GM12875 (cell line): Measurements from ENCODE around the gene ZIC2.
"Not testable (repeated sequence)": the region's sequence is repeated elsewhere in the genome, so short reads cannot be mapped to it uniquely, and the experiment has no call there.

Source experiments
- H3K4me3 ChIP-seq: one replicate; pipeline ENCODE4 v1.5.1; 2011; ENCODE audit warnings: low read depth, low read length, control low read depth
- TF ChIP-seq, protein P1 (sequence below): IDR thresholded peaks from 2 replicates; pipeline ENCODE4 v1.5.1; 2011; ENCODE audit warnings: low read depth, mild to moderate bottlenecking, control low read depth, inconsistent platforms, low read length, moderate library complexity, borderline replicate concordance; ENCODE audit not compliant: insufficient read depth

The ZIC2 gene

DNA sequence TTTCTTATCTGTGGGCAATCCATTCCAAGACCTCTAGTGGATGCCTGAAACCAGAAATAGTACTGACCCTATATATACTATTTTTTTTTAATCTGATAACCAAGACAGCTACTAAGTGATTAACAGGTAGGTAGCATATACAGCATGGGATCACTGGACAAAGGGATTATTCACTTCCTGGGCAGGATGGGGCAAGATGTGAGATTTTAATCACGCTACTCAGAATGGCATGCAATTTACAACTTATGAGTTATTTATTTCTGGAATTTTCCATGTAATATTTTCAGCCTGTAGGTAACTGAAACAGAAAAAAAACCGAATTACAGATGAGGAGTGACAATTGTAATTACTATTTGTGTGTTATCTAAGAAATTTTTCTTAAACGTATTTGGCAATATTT, 41.2 kb downstream of the ZIC2 start:
- TF ChIP-seq, protein P1, sequence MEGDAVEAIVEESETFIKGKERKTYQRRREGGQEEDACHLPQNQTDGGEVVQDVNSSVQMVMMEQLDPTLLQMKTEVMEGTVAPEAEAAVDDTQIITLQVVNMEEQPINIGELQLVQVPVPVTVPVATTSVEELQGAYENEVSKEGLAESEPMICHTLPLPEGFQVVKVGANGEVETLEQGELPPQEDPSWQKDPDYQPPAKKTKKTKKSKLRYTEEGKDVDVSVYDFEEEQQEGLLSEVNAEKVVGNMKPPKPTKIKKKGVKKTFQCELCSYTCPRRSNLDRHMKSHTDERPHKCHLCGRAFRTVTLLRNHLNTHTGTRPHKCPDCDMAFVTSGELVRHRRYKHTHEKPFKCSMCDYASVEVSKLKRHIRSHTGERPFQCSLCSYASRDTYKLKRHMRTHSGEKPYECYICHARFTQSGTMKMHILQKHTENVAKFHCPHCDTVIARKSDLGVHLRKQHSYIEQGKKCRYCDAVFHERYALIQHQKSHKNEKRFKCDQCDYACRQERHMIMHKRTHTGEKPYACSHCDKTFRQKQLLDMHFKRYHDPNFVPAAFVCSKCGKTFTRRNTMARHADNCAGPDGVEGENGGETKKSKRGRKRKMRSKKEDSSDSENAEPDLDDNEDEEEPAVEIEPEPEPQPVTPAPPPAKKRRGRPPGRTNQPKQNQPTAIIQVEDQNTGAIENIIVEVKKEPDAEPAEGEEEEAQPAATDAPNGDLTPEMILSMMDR: no peak

DNA sequence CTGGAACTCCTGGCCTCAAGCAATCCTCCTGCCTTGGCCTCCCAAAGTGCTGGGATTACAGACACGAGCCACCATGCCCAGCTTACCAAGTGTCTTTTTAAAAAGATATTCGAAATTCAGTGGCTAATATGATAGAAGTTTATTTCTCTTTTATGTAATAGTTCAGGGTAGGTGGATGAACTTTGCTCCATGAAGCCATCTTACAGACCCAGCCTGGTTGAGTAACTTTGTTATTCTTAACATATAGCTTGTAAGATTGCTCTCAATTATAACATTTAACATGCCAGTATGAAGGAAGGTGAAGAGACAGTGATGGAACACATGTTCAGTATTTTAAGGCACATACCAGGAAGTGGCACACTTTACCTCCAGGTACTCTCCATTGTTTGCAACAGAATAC, 42.4 kb downstream of the ZIC2 start:
- TF ChIP-seq, protein P1: no peak
- H3K4me3 ChIP-seq: no peak overlapping the region

More for the DNA sequence above, 41.2 kb downstream of the ZIC2 start:
- no peak overlapping the region for H3K4me3 ChIP-seq

DNA sequence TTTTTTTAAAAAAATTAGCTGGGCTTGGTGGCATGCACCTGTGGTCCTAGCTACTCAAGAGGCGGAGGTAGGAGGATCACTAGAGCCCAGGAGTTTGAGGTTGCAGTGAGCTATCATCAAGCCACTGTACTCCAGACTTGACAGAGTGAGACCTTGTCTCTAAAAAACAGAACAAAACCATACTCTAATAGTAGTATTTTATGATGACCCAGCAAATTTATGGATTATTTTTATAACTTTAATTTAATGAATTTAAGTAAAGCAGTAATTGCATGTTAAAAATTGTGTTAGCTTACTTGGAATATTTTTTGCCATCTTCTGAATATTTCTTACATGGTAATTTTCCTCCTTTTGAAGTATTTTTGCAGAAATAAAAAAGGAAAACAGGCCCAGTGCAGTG, 48.3 kb downstream of the ZIC2 start:
- no peak overlapping the region for H3K4me3 ChIP-seq
- TF ChIP-seq, protein P1: no peak

DNA sequence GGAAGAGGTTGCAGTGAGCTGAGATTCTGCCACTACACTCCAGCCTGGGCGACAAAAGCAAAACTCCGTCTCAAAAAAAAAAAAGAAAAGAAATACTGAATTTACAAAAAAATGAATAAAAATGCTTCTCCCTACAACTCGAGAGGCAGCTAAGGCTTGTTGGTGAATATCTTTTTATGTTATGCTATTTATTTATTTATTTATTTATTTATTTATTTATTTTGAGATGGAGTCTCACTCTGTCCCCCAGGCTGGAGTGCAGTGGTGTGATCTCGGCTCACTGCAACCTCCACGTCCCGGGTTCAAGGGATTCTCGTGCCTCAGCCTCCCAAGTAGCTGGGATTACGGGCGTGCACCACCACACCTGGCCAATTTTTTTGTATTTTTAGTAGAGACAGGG, 51.1 kb downstream of the ZIC2 start:
- not testable (repeated sequence) for H3K4me3 ChIP-seq

DNA sequence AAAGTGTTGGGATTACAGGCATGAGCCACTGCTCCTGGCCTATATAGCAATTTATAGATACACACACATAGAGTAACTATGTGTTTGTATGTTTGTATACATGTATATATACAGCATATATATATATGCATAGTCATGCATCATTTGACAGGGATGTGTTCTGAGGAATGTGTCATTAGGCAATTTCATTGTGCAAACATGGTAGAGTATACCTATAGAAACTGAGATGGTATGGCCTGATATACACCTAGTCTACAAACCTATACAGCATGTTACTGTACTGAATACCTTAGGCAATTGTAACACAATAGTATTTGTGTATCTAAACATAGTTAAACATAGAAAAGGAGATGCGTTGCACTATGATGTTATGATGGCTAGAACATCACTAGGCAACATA, 54.4 kb downstream of the ZIC2 start:
- no peak overlapping the region for H3K4me3 ChIP-seq
- TF ChIP-seq, protein P1: no peak
